Measurements from ENCODE around the gene BST2. TPM values are rescaled to one million over a fixed set of nuclear protein-coding genes. Genes with fewer than 3 reads are reported as not detected.

The BST2 gene
- total and polyA plus RNA-seq, 2 of the 8 experiments (the other 6 are each of a cell fraction or from before 2014, with no cell fraction given), result 18.1 to 72.8 TPM

DNA sequence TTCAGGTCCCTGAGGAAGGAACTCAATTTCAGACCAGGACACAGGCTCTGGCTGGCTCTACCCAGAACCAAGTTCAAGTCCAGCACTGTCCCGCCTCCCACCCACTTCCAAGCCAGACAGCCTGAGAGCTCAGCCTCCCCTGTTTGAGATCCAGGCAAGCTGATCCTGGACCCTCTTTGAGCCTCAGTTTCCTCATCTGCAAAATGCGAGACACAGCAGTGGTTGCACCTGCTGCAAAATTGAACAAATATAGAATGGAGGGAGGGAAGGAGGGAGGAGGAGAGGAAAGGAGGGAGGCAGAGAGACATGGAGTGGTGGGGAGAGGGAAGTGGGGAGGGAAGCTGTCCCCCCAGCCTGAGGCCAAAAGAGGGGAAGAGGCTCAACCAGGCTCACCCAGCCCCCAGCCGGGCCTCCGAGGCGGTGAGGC is 42.3 kb upstream of the BST2 start:
- POLR2A ChIA-PET (ENCODE audit: partially characterized antibody), result interaction anchor here (0.6 to 1.8 kb wide), 6 partner anchors 12 to 418 kb away, joined by 3 to 5 read pairs (median 3); no protein-coding TSS in a partner anchor
- H3K4me2 ChIP-seq (ENCODE audit: insufficient read depth in 1 of 2, low read depth in 2 of 2, low read length in 2 of 2), result peak overlapping the region; percentile 84 to 91

More for the DNA sequence above, 42.3 kb upstream of the BST2 start:
- peaks cover 0 to 5% of the 10 kb centered on the region in 2 experiments for H4K20me1 ChIP-seq (replicated peaks in 1 of 2; ENCODE audit: control insufficient read depth in 1 of 2, insufficient read depth in 2 of 2, low read length in 2 of 2)
- peaks cover 0 to 2% (median under 1%) of the 10 kb centered on the region in 4 experiments; a peak in 1 of 7 replicates for H3K4me1 ChIP-seq (replicated peaks in 1 of 4; ENCODE audit: control insufficient read depth in 3 of 4, insufficient read depth in 4 of 4, low read length in 3 of 4)
- H3K23me2 ChIP-seq (ENCODE audit: low read depth, low read length), result peaks cover 14% of the 10 kb centered on the region; the same call in 1 of the 2 replicates
- H3K23ac ChIP-seq (ENCODE audit: insufficient read length), result no peak overlapping the region
- TF ChIP-seq EP300 (IDR thresholded peaks at IDR 0.05; ENCODE audit: borderline replicate concordance in 1 of 2, low read depth in 2 of 2, low read length in 2 of 2), result no peak
- TF ChIP-seq SUZ12 (IDR thresholded peaks at IDR 0.05; ENCODE audit: low read length), result peak; percentile 52; the same call in 1 of the 2 replicates
- TF ChIP-seq CBX8 (IDR thresholded peaks at IDR 0.05; ENCODE audit: borderline replicate concordance, low read depth, low read length), result no peak
- no peak for TF ChIP-seq SRF (IDR thresholded peaks at IDR 0.05; ENCODE audit: low read depth, low read length)
- H3K56ac ChIP-seq (replicated peaks; ENCODE audit: insufficient read length, low read depth, low read length), result no peak overlapping the region
- 0 out of 2 replicates have a peak overlapping the region, but pooled peaks have one; percentile 56 for H2AK5ac ChIP-seq (ENCODE audit: low read depth, low read length)
- no peak overlapping the region for H3K27ac ChIP-seq (ENCODE audit: low read depth, low read length)
- H3K4ac ChIP-seq (replicated peaks; ENCODE audit: insufficient read length, low read depth, low read length), result no peak overlapping the region
- H3K36me3 ChIP-seq (ENCODE audit: control insufficient read depth in 2 of 4, insufficient read depth in 4 of 4, low read length in 3 of 4), result no peaks in the 10 kb centered on the region
- H2AFZ ChIP-seq (ENCODE audit: low read length), result no peak overlapping the region
- H2BK12ac ChIP-seq (ENCODE audit: low read depth, low read length), result no peak overlapping the region
- H3K9ac ChIP-seq (replicated peaks in 1 of 4; ENCODE audit: extremely low read depth in 1 of 4, low read depth in 3 of 4, low read length in 3 of 4), result peak overlapping the region in 2 of 4 experiments; percentile 19 to 56; a peak in 2 of 7 replicates
- H3K79me2 ChIP-seq (ENCODE audit: control insufficient read depth in 1 of 2, insufficient read depth in 2 of 2, low read length in 2 of 2), result no peaks in the 10 kb centered on the region
- H3K9me3 ChIP-seq (ENCODE audit: insufficient read depth in 2 of 2, low read depth in 1 of 2, low read length in 1 of 2), result no peaks in the 10 kb centered on the region
- no peak overlapping the region for H3K18ac ChIP-seq (ENCODE audit: extremely low read depth, low read length)
- H4K5ac ChIP-seq (ENCODE audit: insufficient read length, low read depth, low read length), result no peak overlapping the region
- CTCF ChIA-PET (ENCODE audit: partially characterized antibody), result interaction anchor here (1.0 to 2.9 kb wide), 15 partner anchors 9 to 319 kb away, joined by 3 to 14 read pairs (median 4); partner anchors contain the start of genes CCDC194 and NXNL1
- H2BK20ac ChIP-seq (ENCODE audit: low read length), result no peak overlapping the region
- 0 out of 2 replicates have a peak overlapping the region, but pooled peaks have one; percentile 83 for H4K8ac ChIP-seq (ENCODE audit: extremely low read depth, insufficient read depth, low read length)
- FAIRE-seq (no peak), DNase-seq (ENCODE audit: low read depth in 1 of 2, low spot score in 2 of 2) (no peak)
- no peak overlapping the region for H4K91ac ChIP-seq (replicated peaks; ENCODE audit: insufficient read length, low read length)
- no peaks in the 10 kb centered on the region for H3K79me1 ChIP-seq (ENCODE audit: low read depth, low read length)
- H2BK5ac ChIP-seq (ENCODE audit: low read depth, low read length), result no peak overlapping the region
- 31% methylated on average over 5 of the region's 5 CpGs; no CpG with 5 or more reads in 1 of the 2 experiments for WGBS, 2 experiments (ENCODE audit: extremely low coverage in 1 of 2, insufficient coverage in 1 of 2, insufficient read length in 1 of 2, insufficient replicate concordance in 2 of 2, low coverage in 1 of 2, low lambda C conversion rate in 2 of 2, missing lambda C conversion rate in 1 of 2)
- H2BK120ac ChIP-seq (replicated peaks; ENCODE audit: low read depth, low read length), result no peak overlapping the region
- no peak overlapping the region for H3K14ac ChIP-seq (ENCODE audit: insufficient read length)
- H3K4me3 ChIP-seq (ENCODE audit: extremely low read depth in 1 of 4, insufficient read depth in 2 of 4, low read depth in 3 of 4, low read length in 4 of 4), result peak overlapping the region; percentile 40 to 94 (median 48)
- H3K27me3 ChIP-seq (replicated peaks in 1 of 4; ENCODE audit: control insufficient read depth in 3 of 4, extremely low read depth in 1 of 4, insufficient read depth in 3 of 4, low read length in 3 of 4), result peaks cover 0 to 16% (median 10%) of the 10 kb centered on the region in 4 experiments; a peak in 6 of 7 replicates
- 0 out of 2 replicates have a peak overlapping the region, but pooled peaks have one; percentile 61 for H2BK15ac ChIP-seq (ENCODE audit: low read length)

Measured in H1 (cell line).